Kasumi-1 (cell line): Measurements from ENCODE around the gene RND3.

Experiments used
- DNase-seq, 2 experiments: peaks; one replicate each; lab custom pipeline; 2025; lab: John Stamatoyannopoulos, UW

RND3 gene, protein sequence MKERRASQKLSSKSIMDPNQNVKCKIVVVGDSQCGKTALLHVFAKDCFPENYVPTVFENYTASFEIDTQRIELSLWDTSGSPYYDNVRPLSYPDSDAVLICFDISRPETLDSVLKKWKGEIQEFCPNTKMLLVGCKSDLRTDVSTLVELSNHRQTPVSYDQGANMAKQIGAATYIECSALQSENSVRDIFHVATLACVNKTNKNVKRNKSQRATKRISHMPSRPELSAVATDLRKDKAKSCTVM

GRCh38 chr2:150487537-150488429, at the start of gene RND3:
RND3 (minus strand) TSS chr2:150487667; CDS start chr2:150487417, 250 bp downstream.
- peak; percentile 32 to 46 for DNase-seq

- DNase-seq: no peak
These were observed 47.7 kb upstream of the RND3 start for GRCh38 chr2:150535176-150535575.

DNA sequence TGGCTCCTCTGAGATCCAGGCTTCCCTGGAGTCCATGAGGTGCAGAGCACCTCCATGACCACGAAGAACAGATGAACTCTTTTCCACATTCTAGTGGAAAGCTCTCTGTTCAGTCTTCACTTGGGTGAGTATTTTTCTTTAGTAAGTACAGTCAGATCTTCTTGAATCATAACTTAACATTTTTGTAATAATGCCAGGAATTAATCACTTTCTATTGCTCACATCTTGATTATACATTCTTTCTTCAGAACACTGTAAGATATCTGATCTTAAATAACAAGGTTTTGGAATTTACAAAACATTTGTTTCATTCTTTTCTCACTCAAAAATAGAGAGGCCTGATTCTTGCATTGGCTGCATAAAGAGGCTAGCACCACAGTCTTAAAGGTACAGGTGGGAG, 45.4 kb upstream of the RND3 start:
- no peak for DNase-seq

DNA sequence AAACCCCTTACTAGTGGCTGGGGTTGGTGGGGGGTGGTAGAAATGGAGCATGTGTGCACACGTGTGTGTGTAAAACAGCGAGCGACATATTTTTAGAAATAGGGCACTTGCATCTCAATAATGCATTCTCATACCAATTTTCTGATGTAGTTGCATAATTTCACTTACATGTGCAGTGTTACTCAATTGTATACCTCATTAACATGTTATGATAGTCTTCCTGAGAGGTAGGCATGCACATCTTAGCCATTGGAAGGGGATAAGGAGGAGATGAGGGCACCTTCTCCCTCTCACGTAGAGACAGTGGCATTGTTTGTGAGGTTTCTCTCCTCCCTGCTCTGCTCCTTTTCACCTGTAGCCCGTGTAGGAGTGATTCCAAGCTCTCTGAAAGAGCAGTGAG, 44.6 kb upstream of the RND3 start:
- DNase-seq: no peak

DNA sequence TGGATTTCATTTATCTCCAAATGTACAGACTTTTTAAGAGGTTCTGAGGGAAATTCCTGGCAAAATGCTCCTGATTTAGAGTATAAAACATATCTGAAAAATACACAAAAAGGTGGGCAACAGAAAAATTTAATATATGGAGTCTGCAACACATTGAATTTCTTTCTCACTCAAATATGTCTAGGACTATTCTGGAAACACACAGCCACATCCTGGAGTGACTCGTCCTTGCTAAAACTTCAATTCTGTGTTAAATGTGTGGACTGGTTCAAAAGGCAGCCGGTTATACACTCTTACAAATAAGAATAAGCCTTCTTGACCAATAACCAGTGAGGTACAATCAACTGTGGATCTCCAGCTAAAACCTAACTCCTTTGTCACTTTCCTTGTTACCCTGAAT, 44.1 kb upstream of the RND3 start:
- DNase-seq: no peak

- DNase-seq: no peak
These were observed 42.7 kb upstream of the RND3 start for GRCh38 chr2:150530168-150530567.

DNA sequence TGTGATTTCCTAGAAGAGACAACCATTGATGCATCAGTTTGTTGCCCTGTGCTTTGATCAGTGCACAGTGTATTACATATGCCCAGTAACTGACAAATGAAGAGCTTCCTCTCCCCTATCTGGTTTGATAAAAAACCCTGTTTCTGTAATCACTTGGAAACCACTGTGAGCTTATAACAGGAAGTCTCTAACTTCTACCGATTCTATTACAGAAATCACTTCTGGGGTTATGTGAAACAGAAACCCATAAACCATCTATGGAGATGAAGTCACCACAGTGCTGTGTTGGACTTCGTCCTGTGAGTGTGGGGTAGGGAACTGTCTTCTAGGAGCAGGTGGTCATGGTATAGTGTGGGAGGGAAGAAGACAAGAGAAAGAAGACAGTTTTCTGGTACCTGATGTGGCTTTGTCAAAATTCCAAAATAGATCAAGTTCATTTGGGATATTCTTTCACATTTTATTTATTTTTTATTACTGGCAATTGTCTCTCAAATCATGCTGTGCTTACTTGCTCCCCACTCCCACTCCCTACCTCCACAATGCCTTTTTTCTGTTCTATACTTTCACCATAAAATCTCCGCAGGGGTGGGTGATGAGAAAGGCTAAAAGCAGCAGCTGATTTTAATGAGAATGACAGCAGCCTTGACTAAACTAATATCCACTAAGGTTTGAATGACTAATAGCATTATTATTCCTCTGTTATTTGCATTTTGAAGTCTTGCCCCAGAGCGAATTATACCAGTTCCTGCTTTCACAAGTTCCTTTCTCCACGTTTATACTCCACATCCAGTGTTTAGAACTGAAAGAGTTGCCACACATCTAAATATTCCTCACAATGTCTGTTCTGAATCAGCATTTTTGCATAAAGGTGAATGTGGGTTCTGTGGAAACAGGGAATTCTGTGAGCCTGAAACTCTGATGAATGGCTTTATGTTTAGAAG, 41.7 kb upstream of the RND3 start:
- no peak for DNase-seq

DNA sequence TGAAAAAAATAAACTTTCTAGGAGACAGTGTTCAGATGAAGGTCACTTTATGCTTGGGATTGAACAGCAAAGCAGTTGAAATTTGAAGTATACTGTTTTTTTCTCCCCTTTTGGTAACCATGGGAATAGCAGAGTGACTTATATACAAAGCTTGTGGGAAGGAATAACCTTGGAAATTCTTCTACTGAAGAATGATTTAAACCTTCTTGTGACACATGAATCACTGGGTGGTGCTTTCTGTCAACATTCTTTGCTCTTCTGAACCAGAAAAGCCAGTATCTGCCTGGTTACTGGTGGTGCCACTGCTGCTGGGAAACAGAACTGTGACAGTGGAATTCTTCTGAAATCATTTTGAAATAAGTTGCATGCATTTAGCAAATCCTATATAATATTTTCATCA, 39.4 kb upstream of the RND3 start:
- DNase-seq: no peak

DNA sequence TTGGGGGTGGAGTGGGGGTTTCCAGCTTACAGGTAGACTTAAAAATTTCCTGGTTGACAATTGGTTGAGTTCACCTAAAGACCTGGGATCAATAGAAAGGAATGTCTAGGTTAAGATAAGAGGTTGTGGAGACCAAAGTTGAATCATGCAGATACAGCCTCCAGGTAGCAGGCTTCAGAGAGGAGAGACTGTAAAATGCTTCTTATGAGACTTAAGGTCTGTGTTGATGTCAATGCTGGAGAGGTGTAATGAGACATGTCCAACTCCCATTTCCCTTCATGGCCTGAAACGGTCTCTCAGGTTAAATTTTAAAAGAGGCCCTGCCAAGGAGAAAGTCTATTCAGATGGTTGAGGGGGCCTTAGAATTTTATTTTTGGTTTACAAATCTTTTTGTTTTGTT, 38.5 kb upstream of the RND3 start:
- DNase-seq: no peak

DNA sequence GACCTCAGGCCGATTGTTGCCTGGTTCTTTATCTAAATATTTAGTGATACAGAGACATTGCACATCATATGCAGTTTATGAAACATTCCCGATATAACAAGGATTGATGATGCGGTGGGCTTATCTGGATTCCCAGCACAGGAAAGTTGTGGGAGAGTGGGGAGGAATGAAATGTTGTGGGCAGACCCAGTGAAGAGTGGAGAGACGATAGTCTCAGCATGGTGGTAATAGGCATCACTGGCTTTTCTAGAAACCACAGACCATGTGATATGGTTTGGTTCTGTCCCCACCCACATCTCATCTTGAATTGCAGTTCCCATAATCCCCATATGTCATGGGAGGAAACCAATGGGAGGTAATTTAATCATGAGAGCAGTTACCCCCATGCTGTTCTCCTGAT, 34.8 kb upstream of the RND3 start:
- DNase-seq: no peak

DNA sequence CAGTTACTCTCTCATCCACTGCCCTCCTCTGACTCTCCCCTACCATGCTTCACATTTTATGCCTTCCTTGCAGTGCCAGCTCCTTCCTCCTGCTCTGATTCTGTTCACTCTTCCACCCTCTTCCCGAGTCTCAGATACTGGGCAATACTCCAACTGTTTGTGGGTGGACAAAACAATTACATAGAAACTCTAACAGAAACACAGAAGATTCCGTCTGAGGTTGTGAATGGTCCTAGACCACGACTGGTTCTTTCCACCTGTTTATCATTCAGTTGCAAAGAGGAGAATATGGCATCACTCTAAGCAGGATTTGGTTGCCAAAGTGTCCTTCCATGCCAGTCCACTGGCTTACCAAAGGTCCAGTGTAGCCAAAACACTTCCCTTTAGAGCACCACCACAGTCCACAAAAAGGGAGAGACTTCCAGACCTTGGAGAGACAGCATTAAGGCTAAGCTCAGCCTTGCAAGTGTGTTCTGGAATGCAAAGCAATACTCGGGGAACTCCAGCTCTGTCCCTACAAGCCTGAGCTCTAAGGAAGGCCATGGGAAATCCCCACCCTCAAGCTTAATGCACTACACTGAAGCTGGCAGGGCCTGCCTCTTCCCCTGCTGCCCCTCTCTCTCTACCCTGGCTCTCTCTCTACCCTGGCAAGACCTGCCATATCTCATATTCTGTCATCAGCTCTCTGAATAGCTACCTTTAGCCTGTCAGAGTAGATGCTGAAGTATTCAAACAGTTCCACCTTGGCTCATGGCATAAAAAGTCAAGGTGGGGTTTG, 33.6 kb upstream of the RND3 start:
- DNase-seq: no peak

GRCh38 chr2:150520033-150520432, 32.6 kb upstream of the RND3 start:
- DNase-seq: no peak

GRCh38 chr2:150517951-150518680, 30.6 kb upstream of the RND3 start:
- DNase-seq: no peak

GRCh38 chr2:150513647-150514046, 26.2 kb upstream of the RND3 start:
- no peak for DNase-seq

GRCh38 chr2:150508497-150509137, 21.1 kb upstream of the RND3 start:
- DNase-seq: no peak

DNA sequence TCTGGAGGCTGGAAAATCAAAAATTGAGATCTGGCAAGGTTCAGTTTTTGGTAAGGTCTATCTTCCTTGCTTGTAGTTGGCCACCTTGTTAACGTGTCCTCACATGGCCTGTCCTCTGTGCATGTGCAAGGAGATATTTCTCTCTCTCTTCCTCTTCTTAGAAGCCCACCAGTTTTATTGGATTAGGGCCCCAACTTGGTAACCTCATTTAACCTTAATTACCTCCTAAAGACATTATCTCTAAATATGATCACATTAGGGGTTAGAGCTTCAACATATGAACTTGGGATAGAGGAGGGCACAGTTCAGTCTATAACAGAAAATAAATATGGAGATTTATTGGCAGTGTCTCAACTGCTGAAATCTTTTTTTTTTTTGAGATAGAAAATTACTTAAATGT, 19.6 kb upstream of the RND3 start:
- DNase-seq: no peak

GRCh38 chr2:150505178-150505577, 17.7 kb upstream of the RND3 start:
- DNase-seq: no peak

DNA sequence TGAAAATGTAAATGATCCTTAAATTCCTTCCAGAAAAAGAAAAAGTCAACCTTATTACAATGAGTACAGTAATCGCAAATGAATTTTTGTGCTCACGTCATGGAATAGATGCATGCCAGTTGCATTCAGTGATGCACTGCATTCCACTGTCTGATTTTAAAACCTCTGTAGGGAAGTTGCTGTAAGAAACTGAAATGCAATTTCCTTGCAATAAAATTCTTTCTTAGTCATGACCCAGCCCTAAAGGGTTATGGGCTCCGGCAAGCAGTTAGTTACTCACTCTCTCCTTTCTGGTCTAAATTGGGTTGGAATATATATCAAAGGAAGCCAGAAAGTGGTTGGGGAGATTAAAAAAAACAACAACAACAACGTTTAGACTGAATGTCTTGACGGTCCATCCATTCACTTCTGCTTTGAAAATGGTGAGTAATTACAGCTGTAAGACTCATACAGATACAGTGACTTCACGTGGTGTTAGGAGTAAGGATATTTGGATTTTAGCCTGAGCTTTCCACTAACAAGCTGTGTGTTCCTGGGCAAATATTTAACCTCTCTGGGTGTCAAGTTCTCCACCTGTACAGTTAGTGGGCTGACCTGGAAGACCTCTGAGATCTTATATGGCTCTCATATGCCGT, 8.6 kb upstream of the RND3 start:
- no peak for DNase-seq

GRCh38 chr2:150495001-150495400, 7.5 kb upstream of the RND3 start:
- no peak for DNase-seq
